Erythroblast (primary cell): ENCODE data around the gene HECW1.

Source experiments
- GATA1 ChIP-seq: IDR thresholded peaks from 2 replicates; pipeline ENCODE4 v1.6.1; 2011; ENCODE audit warnings: low read depth, mild to moderate bottlenecking, control low read depth, low read length, moderate library complexity
- POLR2A ChIP-seq: IDR thresholded peaks from 2 replicates; pipeline ENCODE4 v1.6.1; 2011; ENCODE audit warnings: mild to moderate bottlenecking, low read length

GRCh38 chr7:43083106-43083505 lies 29.3 kb upstream of the HECW1 start:
- TF ChIP-seq POLR2A = no peak
- TF ChIP-seq GATA1 = no peak
